Activated CD8-positive, alpha-beta memory T cell treated with anti-CD3 and anti-CD28 coated beads, Interleukin-2, amount 10 ng/mL, durations not matched to agents 7 days and 5 days (primary cell): ENCODE data around the gene ABHD17A. TPM values are rescaled to one million over a fixed set of nuclear protein-coding genes. Genes with fewer than 3 reads are reported as not detected.
A peak's percentile ranks its signal among the peaks of the same experiment; 100 is the strongest.
"Not testable (repeated sequence)": the region's sequence is repeated elsewhere in the genome, so short reads cannot be mapped to it uniquely, and the experiment has no call there.

Source experiments
- ATAC-seq: fragments of 150-1000 bp; cut with Tn5 transposase; one replicate; pipeline ENCODE4 v1.10.0; 2021; ENCODE audit warnings: moderate library complexity
- CTCF ChIA-PET: fragments of 350-600 bp; sonication (Branson Sonifier 250); formaldehyde crosslinking; loops from one replicate; lab custom pipeline; 2021; ENCODE audit warnings: antibody characterized with exemption; lab: Charles Lee
- DNase-seq: peaks from one replicate; pipeline ENCODE4 v3.0.0-alpha.2; 2020
- H3K27ac Mint-ChIP-seq: one replicate; pipeline ENCODE4 v1.8.0; 2021; ENCODE audit warnings: mild to moderate bottlenecking, mixed read lengths
- H3K27me3 Mint-ChIP-seq: one replicate; pipeline ENCODE4 v1.8.0; 2021; ENCODE audit warnings: mixed read lengths
- H3K36me3 Mint-ChIP-seq: one replicate; pipeline ENCODE4 v1.8.0; 2021; ENCODE audit warnings: mild to moderate bottlenecking, mixed read lengths
- H3K4me1 Mint-ChIP-seq: one replicate; pipeline ENCODE4 v1.8.0; 2021; ENCODE audit warnings: mixed read lengths
- H3K4me3 Mint-ChIP-seq: one replicate; pipeline ENCODE4 v1.8.0; 2021; ENCODE audit warnings: mild to moderate bottlenecking, moderate library complexity, mixed read lengths
- H3K9me3 Mint-ChIP-seq: one replicate; pipeline ENCODE4 v1.8.0; 2022; ENCODE audit warnings: low read depth, mixed read lengths
- total RNA-seq, 2 experiments: library from RNA; stranded (reverse); gene quantifications; one replicate each; pipeline ENCODE4 v1.2.3, GENCODE V29; 2021

Gene ABHD17A
- total RNA-seq, 2 experiments from 2014 or later: 156 to 189 TPM

- H3K27ac Mint-ChIP-seq: no peak overlapping the region
- H3K4me3 Mint-ChIP-seq: no peak overlapping the region
- H3K9me3 Mint-ChIP-seq: no peaks in the 10 kb centered on the region
- ATAC-seq (no peak), DNase-seq (no peak)
- no peaks in the 10 kb centered on the region for H3K27me3 Mint-ChIP-seq
- H3K4me1 Mint-ChIP-seq: peaks cover 48% of the 10 kb centered on the region
- CTCF ChIA-PET: interaction anchor here (0.5 to 1.6 kb wide), 2 partner anchors 10 to 265 kb away, joined by 4 to 11 read pairs; no protein-coding TSS in a partner anchor
- H3K36me3 Mint-ChIP-seq: peaks cover 2% of the 10 kb centered on the region
These were observed 21.8 kb upstream of the ABHD17A start for GRCh38 chr19:1906985-1907562.

- peaks cover 48% of the 10 kb centered on the region for H3K4me1 Mint-ChIP-seq
- ATAC-seq (no peak), DNase-seq (no peak)
- H3K36me3 Mint-ChIP-seq: peaks cover 2% of the 10 kb centered on the region
- H3K4me3 Mint-ChIP-seq: peak overlapping the region; percentile 82
- H3K27me3 Mint-ChIP-seq: no peaks in the 10 kb centered on the region
- H3K9me3 Mint-ChIP-seq: no peaks in the 10 kb centered on the region
- CTCF ChIA-PET: interaction anchor here (0.6 to 1.6 kb wide), 5 partner anchors 9 to 41 kb away, joined by 3 to 11 read pairs (median 4); no protein-coding TSS in a partner anchor
- peak overlapping the region; percentile 80 for H3K27ac Mint-ChIP-seq
These were observed 20.6 kb upstream of the ABHD17A start for GRCh38 chr19:1905863-1906375.

- Mint-ChIP-seq H3K9me3 (no peaks in the 10 kb centered on the region), H3K27me3 (no peaks in the 10 kb centered on the region), H3K4me1 (peaks cover 48% of the 10 kb centered on the region), H3K27ac (peak within 1 kb of the TSS; percentile 83), H3K36me3 (peaks cover 1% of the 10 kb centered on the region), H3K4me3 (peak within 1 kb of the TSS; percentile 82)
- CTCF ChIA-PET: interaction anchor here (0.6 to 1.6 kb wide), 5 partner anchors 8 to 41 kb away, joined by 3 to 11 read pairs (median 4); no protein-coding TSS in a partner anchor
- peak; percentile 100 for DNase-seq
- peak; percentile 99 for ATAC-seq
These were observed 20.0 kb upstream of the ABHD17A start, which contains the start of the genes ADAT3 and SCAMP4 for GRCh38 chr19:1905110-1905862. ADAT3 (plus strand) TSS chr19:1905399; CDS start chr19:1912048, 6,649 bp downstream. SCAMP4 (plus strand) TSS chr19:1905399; CDS start chr19:1915020, 9,621 bp downstream.

- CTCF ChIA-PET: interaction anchor here (1.0 to 3.3 kb wide), 2 partner anchors 24 to 41 kb away, joined by 3 to 17 read pairs; no protein-coding TSS in a partner anchor
- no peaks in the 10 kb centered on the region for H3K27me3 Mint-ChIP-seq
These were observed 19.5 kb upstream of the ABHD17A start for GRCh38 chr19:1904860-1905109.

GRCh38 chr19:1902923-1903322 is 17.6 kb upstream of the ABHD17A start:
- H3K9me3 Mint-ChIP-seq: no peaks in the 10 kb centered on the region
- peak overlapping the region; percentile 63 for H3K27ac Mint-ChIP-seq
- no peaks in the 10 kb centered on the region for H3K36me3 Mint-ChIP-seq
- CTCF ChIA-PET: interaction anchor here (0.7 to 3.3 kb wide), 7 partner anchors 13 to 167 kb away, joined by 3 to 17 read pairs (median 3); no protein-coding TSS in a partner anchor
- no peak for DNase-seq
- H3K4me3 Mint-ChIP-seq: no peak overlapping the region
- peaks cover 34% of the 10 kb centered on the region for H3K4me1 Mint-ChIP-seq
- no peak for ATAC-seq
- no peaks in the 10 kb centered on the region for H3K27me3 Mint-ChIP-seq

More at GRCh38 chr19:1904860-1905109, 19.5 kb upstream of the ABHD17A start:
- DNase-seq (no peak), ATAC-seq (no peak)
- Mint-ChIP-seq H3K9me3 (no peaks in the 10 kb centered on the region), H3K4me3 (peak overlapping the region; percentile 82), H3K36me3 (no peaks in the 10 kb centered on the region), H3K27ac (peak overlapping the region; percentile 83), H3K4me1 (peaks cover 43% of the 10 kb centered on the region)

- Mint-ChIP-seq H3K4me1 (peaks cover 42% of the 10 kb centered on the region), H3K27me3 (no peaks in the 10 kb centered on the region), H3K36me3 (no peaks in the 10 kb centered on the region), H3K9me3 (no peaks in the 10 kb centered on the region), H3K4me3 (no peak overlapping the region), H3K27ac (no peak overlapping the region)
- ATAC-seq (no peak), DNase-seq (no peak)
- CTCF ChIA-PET: interaction anchor here (1.9 to 3.3 kb wide), 2 partner anchors 27 to 37 kb away, joined by 10 to 17 read pairs; no protein-coding TSS in a partner anchor
These were observed 16.7 kb upstream of the ABHD17A start for GRCh38 chr19:1901940-1902404.

- Mint-ChIP-seq H3K27me3 (no peaks in the 10 kb centered on the region), H3K36me3 (no peaks in the 10 kb centered on the region), H3K4me1 (peaks cover 43% of the 10 kb centered on the region), H3K27ac (peak overlapping the region; percentile 98), H3K9me3 (no peaks in the 10 kb centered on the region), H3K4me3 (peak overlapping the region; percentile 82)
- CTCF ChIA-PET: interaction anchor here (1.2 to 2.8 kb wide), 10 partner anchors 9 to 488 kb away, joined by 3 to 27 read pairs (median 10); partner anchors contain the start of gene ABHD17A
- no peak for ATAC-seq
- DNase-seq: no peak
These were observed 11.2 kb upstream of the ABHD17A start for GRCh38 chr19:1896508-1896907.

GRCh38 chr19:1893791-1894190 is 8.5 kb upstream of the ABHD17A start:
- no peak overlapping the region for H3K4me3 Mint-ChIP-seq
- CTCF ChIA-PET: interaction anchor here (1.2 to 1.6 kb wide), 2 partner anchors 29 to 56 kb away, joined by 3 to 6 read pairs; no protein-coding TSS in a partner anchor
- H3K27ac Mint-ChIP-seq: peak overlapping the region; percentile 42

GRCh38 chr19:1889907-1890306 is 4.6 kb upstream of the ABHD17A start:
- no peak overlapping the region for H3K4me3 Mint-ChIP-seq
- H3K36me3 Mint-ChIP-seq: no peaks in the 10 kb centered on the region
- ATAC-seq (no peak), DNase-seq (no peak)
- CTCF ChIA-PET: interaction anchor here (1.6 kb wide), 2 partner anchors 13 to 266 kb away, joined by 3 to 4 read pairs; no protein-coding TSS in a partner anchor
- peaks cover 17% of the 10 kb centered on the region for H3K4me1 Mint-ChIP-seq
- no peaks in the 10 kb centered on the region for H3K27me3 Mint-ChIP-seq
- H3K9me3 Mint-ChIP-seq: no peaks in the 10 kb centered on the region
- no peak overlapping the region for H3K27ac Mint-ChIP-seq

More at GRCh38 chr19:1893791-1894190, 8.5 kb upstream of the ABHD17A start:
- no peaks in the 10 kb centered on the region for H3K36me3 Mint-ChIP-seq
- ATAC-seq (no peak), DNase-seq (no peak)
- no peaks in the 10 kb centered on the region for H3K27me3 Mint-ChIP-seq
- peaks cover 41% of the 10 kb centered on the region for H3K4me1 Mint-ChIP-seq
- no peaks in the 10 kb centered on the region for H3K9me3 Mint-ChIP-seq

- H3K9me3 Mint-ChIP-seq: no peaks in the 10 kb centered on the region
These were observed 3.1 kb upstream of the ABHD17A start for GRCh38 chr19:1888385-1888784.

GRCh38 chr19:1886360-1886759 is 1.1 kb upstream of the ABHD17A start:
- H3K4me3 Mint-ChIP-seq, H3K27me3 Mint-ChIP-seq, DNase-seq, H3K9me3 Mint-ChIP-seq, H3K27ac Mint-ChIP-seq, ATAC-seq: not testable (repeated sequence)
- H3K36me3 Mint-ChIP-seq: peaks cover 18% of the 10 kb centered on the region
- CTCF ChIA-PET: interaction anchor here (0.9 to 1.4 kb wide), 2 partner anchors 9 to 10 kb away, joined by 3 read pairs; no protein-coding TSS in a partner anchor
- peaks cover 29% of the 10 kb centered on the region for H3K4me1 Mint-ChIP-seq

More at GRCh38 chr19:1888385-1888784, 3.1 kb upstream of the ABHD17A start:
- Mint-ChIP-seq H3K27me3 (no peaks in the 10 kb centered on the region), H3K4me1 (peaks cover 20% of the 10 kb centered on the region), H3K27ac (no peak overlapping the region), H3K4me3 (no peak overlapping the region), H3K36me3 (peaks cover 10% of the 10 kb centered on the region)
- no peak for ATAC-seq
- no peak for DNase-seq
- CTCF ChIA-PET: interaction anchor here (2.8 kb wide), 1 partner anchor 9 kb away, joined by 13 read pairs; no protein-coding TSS in a partner anchor

- no peaks in the 10 kb centered on the region for H3K27me3 Mint-ChIP-seq
These were observed 469 bp downstream of the ABHD17A start for GRCh38 chr19:1884719-1885334.

More at GRCh38 chr19:1884719-1885334, 469 bp downstream of the ABHD17A start:
- H3K4me3 Mint-ChIP-seq: peak overlapping the region; percentile 90
- DNase-seq (no peak), ATAC-seq (peak; percentile 10)
- peaks cover 18% of the 10 kb centered on the region for H3K36me3 Mint-ChIP-seq
- no peaks in the 10 kb centered on the region for H3K9me3 Mint-ChIP-seq
- H3K4me1 Mint-ChIP-seq: peaks cover 39% of the 10 kb centered on the region
- H3K27ac Mint-ChIP-seq: peak overlapping the region; percentile 98
- CTCF ChIA-PET: interaction anchor here (0.6 to 2.4 kb wide), 3 partner anchors 9 to 20 kb away, joined by 3 to 12 read pairs (median 4); no protein-coding TSS in a partner anchor
